Smooth muscle cell (in vitro differentiated cells): ENCODE data around the gene MARCKS. TPM values are rescaled to one million over a fixed set of nuclear protein-coding genes. Genes with fewer than 3 reads are reported as not detected.

Experiments used
- DNase-seq: peaks from one replicate; lab custom pipeline; 2025; ENCODE audit not compliant: unreplicated experiment; lab: John Stamatoyannopoulos, UW
- H2AFZ ChIP-seq: fragments of 200-600 bp; sonication (generic); 2 replicates; pipeline ENCODE4 v1.6.0; 2016; ENCODE audit warnings: antibody characterized with exemption, low read depth, mild to moderate bottlenecking
- H3F3A ChIP-seq: fragments of 200-600 bp; sonication (generic); 2 replicates; pipeline ENCODE4 v1.6.0; 2017; ENCODE audit warnings: antibody characterized with exemption, low read depth
- H3K27ac ChIP-seq: fragments of 200-600 bp; sonication (generic); 2 replicates; pipeline ENCODE4 v1.5.1; 2016; ENCODE audit warnings: low read depth, mild to moderate bottlenecking
- H3K27me3 ChIP-seq: fragments of 200-600 bp; sonication (generic); 2 replicates; pipeline ENCODE4 v1.6.1; 2016; ENCODE audit warnings: low read depth, mild to moderate bottlenecking
- H3K36me3 ChIP-seq: fragments of 200-600 bp; sonication (generic); 2 replicates; pipeline ENCODE4 v1.5.1; 2016; ENCODE audit warnings: low read depth
- H3K4me1 ChIP-seq: fragments of 200-600 bp; sonication (generic); 2 replicates; pipeline ENCODE4 v1.5.1; 2016; ENCODE audit warnings: low read depth
- H3K4me2 ChIP-seq: fragments of 200-600 bp; sonication (generic); 2 replicates; pipeline ENCODE4 v1.6.0; 2016; ENCODE audit warnings: mild to moderate bottlenecking
- H3K4me3 ChIP-seq: fragments of 200-600 bp; sonication (generic); 2 replicates; pipeline ENCODE4 v1.5.1; 2016; ENCODE audit warnings: mild to moderate bottlenecking
- H3K79me2 ChIP-seq: fragments of 200-600 bp; sonication (generic); 2 replicates; pipeline ENCODE4 v1.6.0; 2016; ENCODE audit warnings: low read depth, mild to moderate bottlenecking
- H3K9ac ChIP-seq: fragments of 200-600 bp; sonication (generic); 2 replicates; pipeline ENCODE4 v1.6.0; 2016; ENCODE audit warnings: low read depth
- H3K9me3 ChIP-seq: fragments of 200-600 bp; sonication (generic); replicated peaks from 2 replicates; pipeline ENCODE4 v1.5.1; 2016; ENCODE audit warnings: low read depth
- H4K20me1 ChIP-seq: fragments of 200-600 bp; sonication (generic); 2 replicates; pipeline ENCODE4 v1.6.0; 2016; ENCODE audit warnings: low read depth
- CTCF ChIP-seq: fragments of 200-600 bp; sonication (generic); IDR thresholded peaks from 2 replicates; pipeline ENCODE4 v1.5.1; 2017; ENCODE audit warnings: borderline replicate concordance, mild to moderate bottlenecking, antibody characterized with exemption; ENCODE audit not compliant: insufficient read depth, poor library complexity, severe bottlenecking
- WGBS: methylation state at CpG from one replicate; pipeline ENCODE4 v1.1.7; 2016; ENCODE audit warnings: low lambda C conversion rate; 5-methylcytosine and 5-hydroxymethylcytosine counted together
- polyA plus RNA-seq: library from polyadenylated mRNA; unstranded; fragments of >200 nt; fragmentation: Nextera tagmentation; extraction: Ambion mirVana; gene quantifications from 2 replicates; pipeline ENCODE4 v1.2.1, GENCODE V29; 2016
- total RNA-seq: library from RNA; depleted of rRNA; stranded (reverse); fragments of >200 nt; gene quantifications from 2 replicates; pipeline ENCODE4 v1.2.3, GENCODE V29; 2014

The MARCKS gene
- total and polyA plus RNA-seq, 2 experiments from 2014 or later: 172 to 206 TPM

GRCh38 chr6:113901482-113901881, 44.3 kb downstream of the MARCKS start:
- Histone ChIP-seq H4K20me1 (no peaks in the 10 kb centered on the region), H3K36me3 (no peaks in the 10 kb centered on the region), H3K9ac (no peak overlapping the region), H3F3A (no peaks in the 10 kb centered on the region), H3K9me3 (no peaks in the 10 kb centered on the region), H3K27ac (no peak overlapping the region), H3K4me1 (no peaks in the 10 kb centered on the region), H3K4me3 (no peak overlapping the region), H3K79me2 (no peaks in the 10 kb centered on the region), H2AFZ (no peak overlapping the region), H3K4me2 (no peak overlapping the region), H3K27me3 (no peaks in the 10 kb centered on the region)
- 74% methylated on average over 2 of the region's 2 CpGs for WGBS
- TF ChIP-seq CTCF: no peak
- DNase-seq: no peak

- H3K4me1 ChIP-seq: no peaks in the 10 kb centered on the region
- no peak overlapping the region for H3K27ac ChIP-seq
- no peaks in the 10 kb centered on the region for H4K20me1 ChIP-seq
- no peaks in the 10 kb centered on the region for H3K9me3 ChIP-seq
- no peak for DNase-seq
- no peaks in the 10 kb centered on the region for H3K27me3 ChIP-seq
- WGBS: 39% methylated on average over 9 of the region's 9 CpGs
- no peaks in the 10 kb centered on the region for H3F3A ChIP-seq
- H3K79me2 ChIP-seq: no peaks in the 10 kb centered on the region
- H3K4me3 ChIP-seq: no peak overlapping the region
- TF ChIP-seq CTCF: no peak
- no peaks in the 10 kb centered on the region for H3K36me3 ChIP-seq
- H3K9ac ChIP-seq: no peak overlapping the region
- H2AFZ ChIP-seq: peak overlapping the region; percentile 72
- peak overlapping the region; percentile 66 for H3K4me2 ChIP-seq
Measured at GRCh38 chr6:113903666-113904330, 46.7 kb downstream of the MARCKS start.

GRCh38 chr6:113907102-113907815, 50.1 kb downstream of the MARCKS start:
- Histone ChIP-seq H3K9ac (no peak overlapping the region), H4K20me1 (no peaks in the 10 kb centered on the region), H3K4me1 (no peaks in the 10 kb centered on the region), H3K36me3 (no peaks in the 10 kb centered on the region), H3K27me3 (no peaks in the 10 kb centered on the region), H3K79me2 (no peaks in the 10 kb centered on the region), H3K27ac (no peak overlapping the region), H2AFZ (no peak overlapping the region), H3K9me3 (no peaks in the 10 kb centered on the region), H3F3A (no peaks in the 10 kb centered on the region), H3K4me3 (no peak overlapping the region), H3K4me2 (no peak overlapping the region)
- no peak for DNase-seq
- no peak for TF ChIP-seq CTCF
- WGBS: 84% methylated on average over 6 of the region's 6 CpGs

- H2AFZ ChIP-seq: no peak overlapping the region
- H3K4me3 ChIP-seq: no peak overlapping the region
- H3K27ac ChIP-seq: no peak overlapping the region
- H3K4me2 ChIP-seq: peak overlapping the region; percentile 76
- no peaks in the 10 kb centered on the region for H3K27me3 ChIP-seq
- no peaks in the 10 kb centered on the region for H3K36me3 ChIP-seq
- H4K20me1 ChIP-seq: no peaks in the 10 kb centered on the region
- H3F3A ChIP-seq: no peaks in the 10 kb centered on the region
- no peak for DNase-seq
- 67% methylated on average over 3 of the region's 3 CpGs for WGBS
- H3K4me1 ChIP-seq: no peaks in the 10 kb centered on the region
- no peak overlapping the region for H3K9ac ChIP-seq
- no peaks in the 10 kb centered on the region for H3K79me2 ChIP-seq
- TF ChIP-seq CTCF: no peak
- no peaks in the 10 kb centered on the region for H3K9me3 ChIP-seq
Measured at GRCh38 chr6:113908801-113909200, 51.7 kb downstream of the MARCKS start.
